Retina (tissue), 1 donor: ENCODE results near the gene IPCEF1.
"Not testable (repeated sequence)": the region's sequence is repeated elsewhere in the genome, so short reads cannot be mapped to it uniquely, and the experiment has no call there.

Source experiments
- DNase-seq: peaks from one replicate; pipeline ENCODE4 v3.0.0-alpha.2; 2016

Gene IPCEF1

GRCh38 chr6:154370545-154370944 is 13.9 kb upstream of the IPCEF1 start:
- no peak for DNase-seq

GRCh38 chr6:154367839-154368695 is 11.5 kb upstream of the IPCEF1 start:
- DNase-seq, result no peak

DNA sequence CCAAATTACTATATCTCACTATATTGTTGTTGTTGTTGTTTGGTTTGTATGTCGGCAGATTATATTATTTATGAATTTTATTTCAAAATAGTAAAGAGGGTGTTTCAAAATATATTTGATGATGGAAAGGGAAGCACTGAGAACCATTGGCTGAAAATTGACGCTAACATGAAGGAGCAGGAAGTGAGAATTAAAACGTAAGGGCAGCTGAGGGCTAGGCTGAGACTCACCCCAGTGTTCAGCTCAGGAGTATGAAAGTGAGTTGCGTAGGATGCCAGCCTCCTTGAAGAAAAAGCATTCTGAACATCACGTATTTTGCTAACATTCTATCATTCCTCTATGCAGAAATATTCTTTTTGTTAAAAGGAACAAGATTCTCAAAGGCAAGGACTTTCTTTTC is 10.7 kb upstream of the IPCEF1 start:
- DNase-seq, result no peak

DNA sequence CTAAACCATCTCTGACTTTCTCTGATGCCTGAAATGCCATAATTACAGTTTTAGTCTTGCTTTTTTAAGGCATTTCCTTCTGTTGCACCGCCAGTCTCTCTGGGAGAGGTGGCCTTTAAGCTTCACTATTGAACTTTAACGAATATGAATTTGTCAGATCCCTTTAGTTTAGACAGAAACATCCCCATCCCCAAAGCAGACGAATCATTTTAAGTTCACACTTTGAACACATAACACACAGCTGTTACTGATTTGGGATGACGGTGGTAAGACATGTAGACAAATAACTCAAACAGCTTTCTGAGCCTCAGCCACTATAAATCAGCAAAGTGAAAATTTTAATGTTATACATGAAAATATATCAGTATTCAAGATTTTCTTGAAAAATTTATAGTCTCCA is 7.2 kb upstream of the IPCEF1 start:
- DNase-seq, result no peak

DNA sequence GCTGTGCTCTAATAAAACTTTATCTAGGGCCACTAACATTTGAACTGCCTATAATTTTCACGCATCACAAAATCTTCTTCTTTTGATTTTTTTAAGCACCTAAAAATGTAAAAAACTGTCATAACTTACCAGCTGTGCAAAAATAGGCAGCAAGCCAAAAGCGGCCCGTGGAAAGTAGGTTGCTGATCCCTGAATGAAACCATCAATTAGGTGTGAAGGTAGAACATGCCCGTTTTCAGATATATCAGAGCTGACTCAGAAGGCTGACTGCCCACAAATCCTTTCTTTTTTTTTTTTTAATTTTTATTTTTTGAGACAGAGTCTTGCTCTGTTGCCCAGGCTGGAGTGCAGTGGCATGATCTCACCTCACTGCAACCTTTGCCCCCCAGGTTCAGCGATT is 4.9 kb upstream of the IPCEF1 start:
- DNase-seq, result no peak

GRCh38 chr6:154360476-154360875 is 3.9 kb upstream of the IPCEF1 start:
- no peak for DNase-seq

- DNase-seq, result no peak
Measured at GRCh38 chr6:154359679-154360078, 3.1 kb upstream of the IPCEF1 start.

DNA sequence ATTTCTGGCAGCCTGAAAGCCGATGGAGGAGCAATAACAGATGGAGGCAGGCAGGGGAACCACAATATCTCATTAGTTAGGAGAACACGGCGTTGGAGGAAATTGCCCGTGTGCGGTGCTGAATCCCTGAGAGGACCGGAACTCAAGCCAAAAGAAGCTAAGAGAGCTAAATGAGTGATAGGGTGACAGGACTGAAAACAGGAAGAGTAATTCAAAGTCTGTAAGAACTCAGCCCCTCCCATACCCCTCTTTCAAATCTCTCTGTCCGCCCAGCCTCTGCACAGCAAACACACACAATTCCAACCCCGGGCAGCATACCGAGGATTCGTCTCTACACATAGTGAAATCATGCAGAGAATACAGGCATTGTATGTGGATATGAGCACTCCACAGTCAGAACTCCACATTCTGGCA is 2.6 kb upstream of the IPCEF1 start:
- DNase-seq, result peak; percentile 45

DNA sequence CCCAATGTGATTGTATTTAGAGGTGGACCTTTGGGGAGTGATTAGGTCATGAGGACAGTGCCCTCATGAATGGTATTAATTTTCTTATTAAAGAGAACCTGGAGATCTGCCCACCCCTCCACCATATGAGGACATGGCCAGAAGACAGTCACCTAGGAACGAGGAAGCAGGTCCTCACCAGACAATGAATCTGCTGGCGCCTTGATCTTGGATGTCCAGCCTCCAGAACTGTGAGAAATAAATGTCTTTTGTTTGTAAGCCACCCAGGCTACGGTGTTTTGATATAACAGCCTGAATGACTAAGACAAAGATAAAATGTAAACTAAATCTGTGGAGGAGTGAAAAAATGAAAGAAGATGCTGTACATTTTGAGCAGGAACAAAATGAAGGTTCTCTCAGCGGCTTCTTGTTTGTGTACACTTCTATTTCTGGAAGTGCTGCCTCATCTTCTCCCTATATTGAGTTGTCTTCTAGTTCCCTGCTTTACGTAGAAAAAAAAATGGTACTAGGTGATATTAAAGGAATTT is 1.5 kb upstream of the IPCEF1 start:
- no peak for DNase-seq

- DNase-seq, result no peak
Measured at GRCh38 chr6:154356113-154356512, 490 bp downstream of the IPCEF1 start.

GRCh38 chr6:154354265-154354777 is 2.3 kb downstream of the IPCEF1 start:
- no peak for DNase-seq

- no peak for DNase-seq
Measured at GRCh38 chr6:154353626-154354025, 3.0 kb downstream of the IPCEF1 start.

DNA sequence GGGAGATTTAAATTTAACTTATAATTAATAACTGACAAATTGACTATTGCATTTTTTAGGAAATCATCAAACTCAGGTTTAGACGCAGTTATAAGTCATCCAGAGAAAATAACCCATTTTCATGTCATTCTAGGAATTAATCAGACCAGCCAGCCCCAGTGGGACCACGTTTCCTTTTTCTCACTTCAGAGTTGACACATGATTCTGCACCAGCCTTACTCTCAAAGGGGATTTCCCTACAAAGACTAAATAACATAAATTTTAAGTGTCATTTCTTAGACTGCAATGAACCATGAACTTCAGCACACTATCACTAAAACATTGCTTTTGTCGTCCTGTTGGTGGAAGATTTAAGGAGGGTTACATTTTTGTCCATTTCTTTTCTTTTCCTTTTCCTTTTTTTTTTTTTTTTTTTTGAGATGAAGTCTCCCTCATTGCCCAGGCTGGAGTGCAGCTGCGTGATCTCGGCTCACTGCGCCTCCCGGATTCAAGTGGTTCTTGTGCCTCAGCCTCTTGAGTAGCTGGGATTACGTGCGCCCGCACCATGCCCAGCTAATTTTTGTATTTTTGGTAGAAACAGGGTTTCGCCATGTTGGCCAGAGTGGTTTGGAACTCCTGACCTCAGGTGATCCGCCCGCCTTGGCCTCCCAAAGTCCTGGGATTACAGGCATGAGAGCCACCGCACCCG is 3.6 kb downstream of the IPCEF1 start:
- no peak for DNase-seq

GRCh38 chr6:154350293-154350692 is 6.3 kb downstream of the IPCEF1 start:
- no peak for DNase-seq

DNA sequence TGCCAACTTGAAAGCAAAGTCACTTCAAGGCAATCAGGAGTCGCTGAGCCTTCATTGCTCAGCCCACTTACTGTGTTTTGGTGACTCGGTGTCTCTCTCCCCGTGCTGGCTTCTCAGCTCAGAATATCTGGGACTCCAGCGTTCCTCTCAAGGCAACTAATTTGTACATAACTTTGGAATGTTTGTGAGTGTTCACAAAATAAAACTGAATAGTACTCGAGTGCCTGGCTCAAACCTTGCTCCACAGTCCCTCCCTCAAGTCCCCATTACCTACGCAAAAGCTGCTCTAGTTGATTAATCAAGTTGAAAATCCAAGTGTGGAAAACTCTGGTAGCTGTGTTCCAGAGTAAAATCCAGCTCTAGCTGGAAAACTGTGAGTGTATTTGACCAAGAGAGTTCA is 8.6 kb downstream of the IPCEF1 start:
- no peak for DNase-seq

GRCh38 chr6:154345811-154346210 is 10.8 kb downstream of the IPCEF1 start:
- no peak for DNase-seq

DNA sequence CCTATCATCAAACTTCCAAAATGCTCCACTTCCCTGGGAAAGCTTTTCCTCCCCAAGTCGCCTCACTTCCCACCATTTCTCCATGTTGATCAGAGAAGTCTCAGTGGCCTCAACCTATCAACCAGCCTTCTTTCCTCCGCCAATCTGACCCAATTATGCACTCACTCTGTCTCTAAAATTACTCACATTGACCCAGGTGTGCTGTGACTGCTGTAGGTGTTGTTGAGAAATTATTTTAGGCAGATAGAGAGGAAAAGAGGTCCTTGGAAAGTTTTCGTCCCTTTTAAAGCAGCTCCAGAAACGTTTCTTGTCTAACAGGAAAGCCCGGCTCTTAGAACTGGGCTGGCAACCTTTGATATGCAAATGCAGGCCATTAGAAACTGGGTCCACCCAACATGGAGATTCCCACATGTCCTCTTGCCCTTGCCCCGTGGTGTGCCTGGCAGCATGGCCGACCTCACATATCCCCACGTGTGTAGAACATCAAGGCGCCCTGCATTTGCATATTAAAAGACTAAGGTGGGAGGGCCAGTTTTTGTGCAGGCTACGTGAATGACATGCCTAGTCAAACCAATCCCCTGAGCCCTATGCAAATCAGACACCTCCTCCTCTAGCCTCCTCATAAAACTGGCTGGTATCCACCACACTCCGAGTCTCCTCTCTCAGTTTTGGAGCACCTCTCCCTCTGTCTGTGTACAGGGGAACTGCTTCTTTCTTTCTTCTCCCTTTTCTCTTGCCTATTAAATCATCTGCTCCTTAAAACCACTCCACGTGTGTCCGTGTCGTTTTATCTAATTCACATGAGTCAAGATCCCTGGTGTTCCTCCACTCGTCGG is 12.9 kb downstream of the IPCEF1 start:
- no peak for DNase-seq

DNA sequence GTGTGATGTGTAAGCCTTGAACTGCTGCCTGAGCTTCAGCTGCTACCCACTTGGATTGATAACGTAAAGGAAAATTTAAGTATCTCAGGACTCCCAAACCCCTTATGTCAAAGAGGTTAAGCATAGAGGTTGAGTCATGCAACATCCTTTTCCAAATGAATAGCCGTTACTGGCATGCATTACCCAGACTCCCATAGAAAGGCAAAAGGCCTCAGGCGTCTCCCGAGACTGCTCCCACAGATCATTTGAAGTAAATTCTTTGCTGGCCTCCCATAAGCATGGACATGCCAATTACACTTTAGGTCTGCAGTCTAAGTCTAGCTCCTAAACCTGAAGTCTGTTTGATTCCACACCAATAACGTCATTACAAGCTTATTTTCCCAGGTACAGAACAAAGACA is 14.7 kb downstream of the IPCEF1 start:
- no peak for DNase-seq

DNA sequence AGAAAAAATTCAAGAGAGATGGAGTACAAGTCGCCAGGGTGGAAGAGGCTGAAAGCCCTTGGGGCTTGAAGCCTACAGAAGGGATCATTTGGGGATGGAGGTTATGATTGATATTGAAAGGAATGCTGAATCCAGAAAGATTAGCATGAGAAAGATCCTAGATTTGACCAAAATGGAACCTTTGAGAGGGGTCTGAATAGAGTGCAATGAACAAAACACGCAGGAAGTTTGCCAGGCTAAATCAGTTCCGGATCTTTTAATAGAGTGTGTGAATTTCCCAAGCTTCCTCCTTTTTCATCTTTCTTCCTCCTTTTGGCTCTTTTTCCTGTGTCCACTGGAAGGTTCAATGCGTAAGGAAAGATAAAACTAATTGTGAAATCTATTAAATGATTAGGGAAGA is 15.3 kb downstream of the IPCEF1 start:
- no peak for DNase-seq

DNA sequence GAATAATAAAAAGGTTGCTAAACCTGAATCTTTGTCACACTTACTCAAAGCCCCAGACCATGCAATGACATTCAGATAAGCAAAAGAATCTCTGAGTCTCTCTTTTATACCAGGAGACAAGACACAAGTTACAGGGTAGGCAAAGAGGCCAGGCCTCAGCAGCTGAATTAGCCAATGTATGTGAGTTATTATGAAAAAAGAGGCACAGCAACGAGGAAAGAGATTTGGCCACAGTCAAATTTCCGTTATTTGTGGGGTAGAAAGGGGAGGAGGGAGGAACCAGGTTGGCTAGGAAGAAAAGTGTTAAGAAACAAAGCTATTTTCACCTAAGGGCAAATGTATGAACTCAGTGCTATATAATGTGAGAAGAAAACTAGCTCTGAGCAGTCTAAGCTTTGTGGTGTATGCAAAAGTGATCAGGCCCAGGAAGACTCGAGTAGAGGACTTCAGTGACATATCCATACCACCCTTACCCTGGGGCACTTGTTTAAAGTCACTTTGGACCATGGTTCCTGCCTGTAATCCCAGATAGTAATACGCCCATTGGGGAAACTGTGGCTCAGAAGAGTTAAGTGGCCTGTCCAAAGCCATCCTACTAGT is 19.1 kb downstream of the IPCEF1 start:
- DNase-seq, result no peak

- not testable (repeated sequence) for DNase-seq
Measured at GRCh38 chr6:154334147-154334546, 22.5 kb downstream of the IPCEF1 start.

- DNase-seq, result no peak
Measured at GRCh38 chr6:154331750-154332149, 24.9 kb downstream of the IPCEF1 start.
